B cell (primary cell): ENCODE data around the gene DEPDC1B. TPM values are rescaled to one million over a fixed set of nuclear protein-coding genes. Genes with fewer than 3 reads are reported as not detected.

Source experiments
- ATAC-seq: fragments of 200-7000 bp; cut with Tn5 transposase; one replicate; pipeline ENCODE4 v1.10.0; 2021; ENCODE audit warnings: low read depth, mild to moderate bottlenecking, moderate number of reproducible peaks, moderate library complexity
- CTCF ChIA-PET: fragments of 350-600 bp; sonication (Branson Sonifier 250); formaldehyde crosslinking; loops from one replicate; lab custom pipeline; 2021; ENCODE audit warnings: antibody characterized with exemption, inconsistent platforms; lab: Charles Lee
- POLR2A ChIA-PET: fragments of 350-600 bp; sonication (Branson Sonifier 250); formaldehyde crosslinking; loops from one replicate; lab custom pipeline; 2021; ENCODE audit warnings: antibody characterized with exemption; lab: Charles Lee
- DNase-seq: peaks from one replicate; pipeline ENCODE4 v3.0.0; 2013
- H2AFZ ChIP-seq: 2 replicates; pipeline ENCODE4 v1.6.1; 2012; ENCODE audit warnings: mild to moderate bottlenecking, low read depth, low read length; ENCODE audit not compliant: insufficient read depth, poor library complexity, severe bottlenecking
- H3K27ac ChIP-seq, 2 donors: 1 replicate in 1 of 2; 2 replicates in 1 of 2; pipeline ENCODE4 v1.5.1; 2012 to 2013; ENCODE audit warnings: low read length in 2 of 2, mild to moderate bottlenecking in 2 of 2, moderate library complexity in 1 of 2
- H3K27me3 ChIP-seq, 4 experiments: fragments of 200-600 bp in 1 of 4; sonication (generic) in 1 of 4; replicated peaks in 1 of 4; 1 replicate in 2 of 4; 2 replicates in 2 of 4; pipeline versions ENCODE4 v1.6.1 to v1.7.0; 2013 to 2016; ENCODE audit warnings: low read length in 3 of 4, mild to moderate bottlenecking in 2 of 4, mixed read lengths in 1 of 4, moderate library complexity in 1 of 4; ENCODE audit not compliant: insufficient read depth in 4 of 4, control insufficient read depth in 3 of 4; ENCODE audit errors: control extremely low read depth in 1 of 4
- H3K36me3 ChIP-seq, 2 experiments: replicated peaks in 1 of 2; 1 replicate in 1 of 2; 2 replicates in 1 of 2; pipeline versions ENCODE4 v1.6.1 to v1.7.1; 2013; ENCODE audit warnings: low read length in 1 of 2; ENCODE audit not compliant: insufficient read depth in 2 of 2, control insufficient read depth in 1 of 2; ENCODE audit errors: control extremely low read depth in 1 of 2, extremely low read depth in 1 of 2
- H3K4me1 ChIP-seq, 2 donors: fragments of 200-600 bp in 1 of 2; sonication (generic) in 1 of 2; 1 replicate in 1 of 2; 2 replicates in 1 of 2; pipeline versions ENCODE4 v1.5.1 to v1.6.1; 2013 to 2017; ENCODE audit warnings: low read length in 2 of 2; ENCODE audit not compliant: control insufficient read depth in 2 of 2, insufficient read depth in 2 of 2
- H3K4me2 ChIP-seq: replicated peaks from 2 replicates; pipeline ENCODE3; 2012; ENCODE audit warnings: mild to moderate bottlenecking, low read depth, low read length; ENCODE audit not compliant: poor library complexity, severe bottlenecking
- H3K4me3 ChIP-seq, 5 experiments: fragments of 200-600 bp in 1 of 5; sonication (generic) in 1 of 5; 1 replicate in 3 of 5; 2 replicates in 2 of 5; pipeline versions ENCODE4 v1.5.1 to v1.7.0; 2011 to 2016; ENCODE audit warnings: low read length in 4 of 5, mild to moderate bottlenecking in 4 of 5, low read depth in 2 of 5, control low read depth in 1 of 5, moderate library complexity in 1 of 5; ENCODE audit not compliant: insufficient read depth in 1 of 5; ENCODE audit errors: control extremely low read depth in 1 of 5, extremely low read depth in 1 of 5
- H3K79me2 ChIP-seq: fragments of 200-600 bp; sonication (generic); one replicate; pipeline ENCODE4 v1.6.0; 2016; ENCODE audit warnings: low read length; ENCODE audit not compliant: control insufficient read depth, insufficient read depth
- H3K9ac ChIP-seq: fragments of 200-600 bp; sonication (generic); 2 replicates; pipeline ENCODE4 v1.6.1; 2017; ENCODE audit warnings: mild to moderate bottlenecking, low read length, moderate library complexity
- H3K9me3 ChIP-seq, 3 donors: one replicate each; pipeline versions ENCODE4 v1.6.1 to v1.7.1; 2013; ENCODE audit warnings: low read length in 2 of 3; ENCODE audit not compliant: control insufficient read depth in 2 of 3, insufficient read depth in 1 of 3; ENCODE audit errors: control extremely low read depth in 1 of 3
- H4K20me1 ChIP-seq: 2 replicates; pipeline ENCODE4 v1.6.0; 2012; ENCODE audit warnings: mild to moderate bottlenecking, low read length; ENCODE audit not compliant: insufficient read depth, control insufficient read depth, poor library complexity, severe bottlenecking
- H3K27ac Mint-ChIP-seq: one replicate; pipeline ENCODE4 v1.8.0; 2021; ENCODE audit warnings: mixed read lengths
- H3K27me3 Mint-ChIP-seq: one replicate; pipeline ENCODE4 v1.8.0; 2021; ENCODE audit warnings: mixed read lengths
- H3K4me1 Mint-ChIP-seq: one replicate; pipeline ENCODE4 v1.8.0; 2021; ENCODE audit warnings: mixed read lengths
- H3K4me3 Mint-ChIP-seq: one replicate; pipeline ENCODE4 v1.8.0; 2021; ENCODE audit warnings: mixed read lengths
- H3K9me3 Mint-ChIP-seq: one replicate; pipeline ENCODE4 v1.8.0; 2022; ENCODE audit warnings: mixed read lengths; ENCODE audit not compliant: insufficient read depth
- CTCF ChIP-seq: fragments of 200-600 bp; IDR thresholded peaks from one replicate; pipeline ENCODE4 v1.8.0; 2022; ENCODE audit warnings: antibody characterized with exemption, mild to moderate bottlenecking
- EZH2 ChIP-seq: IDR thresholded peaks from 2 replicates; pipeline ENCODE4 v1.6.1; 2012; ENCODE audit warnings: borderline replicate concordance, low read depth, mild to moderate bottlenecking, moderate library complexity, low read length; ENCODE audit not compliant: insufficient read depth, poor library complexity, severe bottlenecking
- WGBS: methylation state at CpG from one replicate; pipeline ENCODE4 v1.1.5; 2013; ENCODE audit warnings: missing lambda C conversion rate; ENCODE audit not compliant: insufficient coverage; 5-methylcytosine and 5-hydroxymethylcytosine counted together
- intact Hi-C: fragments of 100-400 bp; cut with micrococcal nuclease; formaldehyde crosslinking; loops from one replicate; pipeline ENCODE4 v1.10.0; 2022
- polyA plus RNA-seq: library from polyadenylated mRNA; depleted of rRNA; stranded (reverse); fragments of >200 nt; gene quantifications from 2 replicates; pipeline ENCODE4 v1.2.3, GENCODE V29; 2012
- total RNA-seq, 2 donors: library from RNA; stranded (reverse); fragments of 120-200 nt in 1 of 2; gene quantifications; 1 replicate in 1 of 2; 2 replicates in 1 of 2; pipeline versions ENCODE4 v1.2.3 to v1.2.4, GENCODE V29; 2013 to 2022

DEPDC1B gene
- total and polyA plus RNA-seq, 2 donors (not counting 1 experiment from before 2014, with no cell fraction given) = 0.04 to 0.25 TPM

GRCh38 chr5:60727033-60727679, 27.2 kb upstream of the DEPDC1B start:
- Mint-ChIP-seq H3K4me3 (no peak overlapping the region), H3K4me1 (no peaks in the 10 kb centered on the region), H3K27ac (no peak overlapping the region), H3K9me3 (no peaks in the 10 kb centered on the region), H3K27me3 (peaks cover 15% of the 10 kb centered on the region)
- no peaks in the 10 kb centered on the region for H3K9me3 ChIP-seq
- CTCF ChIA-PET = no interaction called here
- no peak for ATAC-seq
- H3K4me2 ChIP-seq = no peak overlapping the region
- no peaks in the 10 kb centered on the region for H4K20me1 ChIP-seq
- H2AFZ ChIP-seq = no peak overlapping the region
- H3K4me3 ChIP-seq = no peak overlapping the region
- intact Hi-C loops = no loop called here
- H3K36me3 ChIP-seq = no peaks in the 10 kb centered on the region
- H3K9ac ChIP-seq = no peak overlapping the region
- TF ChIP-seq CTCF (no peak), EZH2 (no peak)
- 100% methylated on average over 1 of the region's 1 CpG for whole genome bisulfite sequencing
- H3K27ac ChIP-seq = no peak overlapping the region
- DNase-seq = no peak
- no peaks in the 10 kb centered on the region for H3K79me2 ChIP-seq
- POLR2A ChIA-PET = no interaction called here
- H3K27me3 ChIP-seq = peaks cover 0 to 4% (median 0%) of the 10 kb centered on the region in 4 experiments
- H3K4me1 ChIP-seq = no peaks in the 10 kb centered on the region

DNA sequence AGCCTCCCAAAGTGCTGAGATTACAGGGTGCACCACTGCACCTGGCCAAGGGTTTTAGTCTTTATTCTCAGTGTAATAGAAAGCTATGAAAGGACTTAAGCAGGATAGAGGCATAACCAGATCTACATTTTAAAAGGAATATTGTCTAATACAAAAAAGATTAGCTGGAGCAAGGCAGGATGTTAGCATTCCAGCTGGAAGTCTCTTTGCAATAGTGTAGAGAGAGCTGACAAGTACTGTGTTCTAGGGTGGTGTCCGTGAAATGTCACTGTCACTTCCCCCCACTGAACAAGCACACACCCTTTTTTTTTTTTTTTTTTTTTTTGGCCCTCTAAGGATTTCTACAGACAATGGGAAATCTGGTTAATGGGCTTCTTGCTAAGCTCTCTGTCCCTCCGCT, 24.2 kb upstream of the DEPDC1B start:
- H3K27ac ChIP-seq = no peak overlapping the region
- H3K9me3 ChIP-seq = no peaks in the 10 kb centered on the region
- ATAC-seq = no peak
- no peaks in the 10 kb centered on the region for H3K4me1 ChIP-seq
- no peaks in the 10 kb centered on the region for H3K9me3 Mint-ChIP-seq
- no peak overlapping the region for H2AFZ ChIP-seq
- intact Hi-C loops = no loop called here
- H3K4me3 Mint-ChIP-seq = no peak overlapping the region
- CTCF ChIA-PET = interaction anchor here (0.7 kb wide), 2 partner anchors 1072 to 1546 kb away, joined by 3 to 5 read pairs; no protein-coding TSS in a partner anchor
- no peaks in the 10 kb centered on the region for H3K27me3 ChIP-seq
- no peaks in the 10 kb centered on the region for H3K79me2 ChIP-seq
- no peak overlapping the region for H3K27ac Mint-ChIP-seq
- POLR2A ChIA-PET = no interaction called here
- no peaks in the 10 kb centered on the region for H3K36me3 ChIP-seq
- H3K9ac ChIP-seq = no peak overlapping the region
- H3K4me2 ChIP-seq = no peak overlapping the region
- no peaks in the 10 kb centered on the region for H4K20me1 ChIP-seq
- no peak for DNase-seq
- no peak overlapping the region for H3K4me3 ChIP-seq
- TF ChIP-seq EZH2 (no peak), CTCF (no peak)
- H3K27me3 Mint-ChIP-seq = peaks cover 28% of the 10 kb centered on the region
- no peaks in the 10 kb centered on the region for H3K4me1 Mint-ChIP-seq
- WGBS = no CpG with 5 or more reads among the region's 2 CpGs
